HEK293 (cell line): Measurements from ENCODE around the gene NME1.
A peak's percentile ranks its signal among the peaks of the same experiment; 100 is the strongest.

Source experiments
- HOXA7 ChIP-seq: sonication (generic); formaldehyde crosslinking; IDR thresholded peaks from 2 replicates; pipeline ENCODE4 v1.8.1; 2022; ENCODE audit warnings: missing genetic modification reagents, borderline replicate concordance
- KLF7 ChIP-seq: fragments of 450-650 bp; formaldehyde crosslinking; IDR thresholded peaks from 2 replicates; pipeline ENCODE4 v1.5.1; 2016; ENCODE audit warnings: missing biosample characterization, missing genetic modification characterization, borderline replicate concordance
- KLF9 ChIP-seq: fragments of 450-650 bp; formaldehyde crosslinking; IDR thresholded peaks from 2 replicates; pipeline ENCODE4 v1.5.1; 2016; ENCODE audit warnings: missing biosample characterization, missing genetic modification characterization, low read depth
- SETDB1 ChIP-seq: IDR thresholded peaks from one replicate; pipeline ENCODE4 v1.6.1; 2017; ENCODE audit warnings: mild to moderate bottlenecking, low read length, moderate library complexity, mixed read lengths; ENCODE audit not compliant: insufficient read length
- SP7 ChIP-seq: fragments of 450-650 bp; formaldehyde crosslinking; IDR thresholded peaks from 2 replicates; pipeline ENCODE4 v1.5.1; 2016; ENCODE audit warnings: missing biosample characterization, missing genetic modification characterization
- ZBTB20 ChIP-seq: fragments of 450-650 bp; formaldehyde crosslinking; IDR thresholded peaks from 2 replicates; pipeline ENCODE4 v1.5.1; 2016; ENCODE audit warnings: missing biosample characterization, missing genetic modification characterization
- ZNF138 ChIP-seq: fragments of 450-650 bp; formaldehyde crosslinking; IDR thresholded peaks from 2 replicates; pipeline ENCODE4 v1.5.1; 2016; ENCODE audit warnings: missing biosample characterization, missing genetic modification characterization, borderline replicate concordance
- ZNF148 ChIP-seq: fragments of 450-650 bp; formaldehyde crosslinking; IDR thresholded peaks from 2 replicates; pipeline ENCODE4 v1.5.0; 2017; ENCODE audit warnings: missing biosample characterization, missing genetic modification characterization, borderline replicate concordance
- ZNF19 ChIP-seq: fragments of 450-650 bp; formaldehyde crosslinking; IDR thresholded peaks from 2 replicates; pipeline ENCODE4; 2016; ENCODE audit warnings: missing biosample characterization, missing genetic modification characterization, low read depth
- ZNF214 ChIP-seq: fragments of 450-650 bp; formaldehyde crosslinking; IDR thresholded peaks from 2 replicates; pipeline ENCODE4 v1.5.1; 2017; ENCODE audit warnings: missing biosample characterization, mild to moderate bottlenecking, missing genetic modification characterization, borderline replicate concordance
- ZNF335 ChIP-seq: fragments of 450-650 bp; formaldehyde crosslinking; conservative IDR thresholded peaks from 2 replicates; pipeline ENCODE4 v1.5.1; 2016; ENCODE audit warnings: missing biosample characterization, missing genetic modification characterization
- ZNF341 ChIP-seq: fragments of 450-650 bp; formaldehyde crosslinking; IDR thresholded peaks from 2 replicates; pipeline ENCODE4; 2016; ENCODE audit warnings: low read depth, missing biosample characterization, missing genetic modification characterization
- ZNF404 ChIP-seq: fragments of 450-650 bp; formaldehyde crosslinking; IDR thresholded peaks from 2 replicates; pipeline ENCODE4 v1.5.1; 2017; ENCODE audit warnings: missing biosample characterization, missing genetic modification characterization
- ZNF48 ChIP-seq: fragments of 450-650 bp; formaldehyde crosslinking; IDR thresholded peaks from 2 replicates; pipeline ENCODE4 v1.5.1; 2016; ENCODE audit warnings: missing biosample characterization, missing genetic modification characterization
- ZNF558 ChIP-seq: fragments of 450-650 bp; formaldehyde crosslinking; IDR thresholded peaks from 2 replicates; pipeline ENCODE4 v1.5.1; 2016; ENCODE audit warnings: missing biosample characterization, missing genetic modification characterization
- ZNF571 ChIP-seq: fragments of 450-650 bp; formaldehyde crosslinking; IDR thresholded peaks from 2 replicates; pipeline ENCODE4 v1.5.0; 2017; ENCODE audit warnings: missing biosample characterization, missing genetic modification characterization
- ZNF585B ChIP-seq: fragments of 450-650 bp; formaldehyde crosslinking; IDR thresholded peaks from 2 replicates; pipeline ENCODE4 v1.5.1; 2016; ENCODE audit warnings: missing biosample characterization, missing genetic modification characterization
- ZNF639 ChIP-seq: fragments of 450-650 bp; formaldehyde crosslinking; IDR thresholded peaks from 2 replicates; pipeline ENCODE4 v1.5.1; 2016; ENCODE audit warnings: missing biosample characterization, missing genetic modification characterization
- ZNF677 ChIP-seq: fragments of 450-650 bp; IDR thresholded peaks from 2 replicates; pipeline ENCODE4 v1.5.0; 2018; ENCODE audit warnings: missing biosample characterization, mild to moderate bottlenecking, missing genetic modification characterization, moderate library complexity
- ZSCAN23 ChIP-seq: fragments of 450-650 bp; formaldehyde crosslinking; IDR thresholded peaks from 2 replicates; pipeline ENCODE4 v1.5.1; 2016; ENCODE audit warnings: missing biosample characterization, missing genetic modification characterization
- TF ChIP-seq, protein P1 (sequence below): fragments of 450-650 bp; formaldehyde crosslinking; IDR thresholded peaks from 2 replicates; pipeline ENCODE4 v1.5.1; 2016; ENCODE audit warnings: missing biosample characterization, missing genetic modification characterization
- TF ChIP-seq, protein P2 (sequence below): fragments of 450-650 bp; formaldehyde crosslinking; IDR thresholded peaks from 2 replicates; pipeline ENCODE4 v1.5.1; 2016; ENCODE audit warnings: missing biosample characterization, missing genetic modification characterization
- TF ChIP-seq, protein P3 (sequence below): fragments of 450-650 bp; formaldehyde crosslinking; IDR thresholded peaks from 2 replicates; pipeline ENCODE4 v1.5.1; 2016; ENCODE audit warnings: missing biosample characterization, missing genetic modification characterization
- TF ChIP-seq, protein P4 (sequence below): fragments of 450-650 bp; formaldehyde crosslinking; IDR thresholded peaks from 2 replicates; pipeline ENCODE4 v1.5.1; 2016; ENCODE audit warnings: missing biosample characterization, missing genetic modification characterization

Gene NME1

GRCh38 chr17:51119415-51120356 lies 33.7 kb upstream of the NME1 start (continued):
- TF ChIP-seq, protein P1, sequence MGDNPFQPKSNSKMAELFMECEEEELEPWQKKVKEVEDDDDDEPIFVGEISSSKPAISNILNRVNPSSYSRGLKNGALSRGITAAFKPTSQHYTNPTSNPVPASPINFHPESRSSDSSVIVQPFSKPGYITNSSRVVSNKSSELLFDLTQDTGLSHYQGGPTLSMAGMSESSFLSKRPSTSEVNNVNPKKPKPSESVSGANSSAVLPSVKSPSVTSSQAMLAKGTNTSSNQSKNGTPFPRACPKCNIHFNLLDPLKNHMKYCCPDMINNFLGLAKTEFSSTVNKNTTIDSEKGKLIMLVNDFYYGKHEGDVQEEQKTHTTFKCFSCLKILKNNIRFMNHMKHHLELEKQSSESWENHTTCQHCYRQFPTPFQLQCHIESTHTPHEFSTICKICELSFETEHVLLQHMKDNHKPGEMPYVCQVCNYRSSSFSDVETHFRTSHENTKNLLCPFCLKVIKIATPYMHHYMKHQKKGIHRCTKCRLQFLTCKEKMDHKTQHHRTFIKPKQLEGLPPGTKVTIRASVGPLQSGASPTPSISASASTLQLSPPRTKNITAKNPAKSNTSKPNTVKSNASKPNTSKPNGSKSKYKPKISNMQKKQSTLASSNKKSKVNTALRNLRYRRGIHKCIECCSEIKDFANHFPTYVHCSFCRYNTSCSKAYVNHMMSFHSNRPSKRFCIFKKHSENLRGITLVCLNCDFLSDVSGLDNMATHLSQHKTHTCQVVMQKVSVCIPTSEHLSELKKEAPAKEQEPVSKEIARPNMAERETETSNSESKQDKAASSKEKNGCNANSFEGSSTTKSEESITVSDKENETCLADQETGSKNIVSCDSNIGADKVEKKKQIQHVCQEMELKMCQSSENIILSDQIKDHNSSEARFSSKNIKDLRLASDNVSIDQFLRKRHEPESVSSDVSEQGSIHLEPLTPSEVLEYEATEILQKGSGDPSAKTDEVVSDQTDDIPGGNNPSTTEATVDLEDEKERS (tag by site-specific recombination), result no peak
- TF ChIP-seq ZNF585B (no peak), SETDB1 (no peak), ZNF335 (tag by site-specific recombination) (peak; percentile 69), ZNF677 (tag by site-specific recombination) (no peak), ZNF404 (tag by site-specific recombination) (no peak), ZNF571 (no peak), ZNF639 (tag by site-specific recombination) (peak; percentile 42; the same call in 1 of the 2 replicates), ZNF148 (no peak), ZNF214 (tag by site-specific recombination) (no peak), HOXA7 (no peak), SP7 (tag by site-specific recombination) (peak; percentile 18; the same call in 1 of the 2 replicates), ZNF558 (no peak), ZNF19 (tag by site-specific recombination) (no peak), ZNF48 (tag by site-specific recombination) (no peak), KLF9 (no peak), ZSCAN23 (tag by site-specific recombination) (peak; percentile 42; the same call in 1 of the 2 replicates), ZNF138 (tag by site-specific recombination) (no peak), ZNF341 (tag by site-specific recombination) (peak; percentile 31), ZBTB20 (tag by site-specific recombination) (peak; percentile 69; the same call in 1 of the 2 replicates), KLF7 (tag by site-specific recombination) (no peak)
- TF ChIP-seq, protein P2, sequence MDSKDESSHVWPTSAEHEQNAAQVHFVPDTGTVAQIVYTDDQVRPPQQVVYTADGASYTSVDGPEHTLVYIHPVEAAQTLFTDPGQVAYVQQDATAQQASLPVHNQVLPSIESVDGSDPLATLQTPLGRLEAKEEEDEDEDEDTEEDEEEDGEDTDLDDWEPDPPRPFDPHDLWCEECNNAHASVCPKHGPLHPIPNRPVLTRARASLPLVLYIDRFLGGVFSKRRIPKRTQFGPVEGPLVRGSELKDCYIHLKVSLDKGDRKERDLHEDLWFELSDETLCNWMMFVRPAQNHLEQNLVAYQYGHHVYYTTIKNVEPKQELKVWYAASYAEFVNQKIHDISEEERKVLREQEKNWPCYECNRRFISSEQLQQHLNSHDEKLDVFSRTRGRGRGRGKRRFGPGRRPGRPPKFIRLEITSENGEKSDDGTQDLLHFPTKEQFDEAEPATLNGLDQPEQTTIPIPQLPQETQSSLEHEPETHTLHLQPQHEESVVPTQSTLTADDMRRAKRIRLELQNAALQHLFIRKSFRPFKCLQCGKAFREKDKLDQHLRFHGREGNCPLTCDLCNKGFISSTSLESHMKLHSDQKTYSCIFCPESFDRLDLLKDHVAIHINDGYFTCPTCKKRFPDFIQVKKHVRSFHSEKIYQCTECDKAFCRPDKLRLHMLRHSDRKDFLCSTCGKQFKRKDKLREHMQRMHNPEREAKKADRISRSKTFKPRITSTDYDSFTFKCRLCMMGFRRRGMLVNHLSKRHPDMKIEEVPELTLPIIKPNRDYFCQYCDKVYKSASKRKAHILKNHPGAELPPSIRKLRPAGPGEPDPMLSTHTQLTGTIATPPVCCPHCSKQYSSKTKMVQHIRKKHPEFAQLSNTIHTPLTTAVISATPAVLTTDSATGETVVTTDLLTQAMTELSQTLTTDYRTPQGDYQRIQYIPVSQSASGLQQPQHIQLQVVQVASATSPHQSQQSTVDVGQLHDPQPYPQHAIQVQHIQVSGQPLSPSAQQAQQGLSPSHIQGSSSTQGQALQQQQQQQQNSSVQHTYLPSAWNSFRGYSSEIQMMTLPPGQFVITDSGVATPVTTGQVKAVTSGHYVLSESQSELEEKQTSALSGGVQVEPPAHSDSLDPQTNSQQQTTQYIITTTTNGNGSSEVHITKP (tag by site-specific recombination), result peak; percentile 81
- TF ChIP-seq, protein P3, sequence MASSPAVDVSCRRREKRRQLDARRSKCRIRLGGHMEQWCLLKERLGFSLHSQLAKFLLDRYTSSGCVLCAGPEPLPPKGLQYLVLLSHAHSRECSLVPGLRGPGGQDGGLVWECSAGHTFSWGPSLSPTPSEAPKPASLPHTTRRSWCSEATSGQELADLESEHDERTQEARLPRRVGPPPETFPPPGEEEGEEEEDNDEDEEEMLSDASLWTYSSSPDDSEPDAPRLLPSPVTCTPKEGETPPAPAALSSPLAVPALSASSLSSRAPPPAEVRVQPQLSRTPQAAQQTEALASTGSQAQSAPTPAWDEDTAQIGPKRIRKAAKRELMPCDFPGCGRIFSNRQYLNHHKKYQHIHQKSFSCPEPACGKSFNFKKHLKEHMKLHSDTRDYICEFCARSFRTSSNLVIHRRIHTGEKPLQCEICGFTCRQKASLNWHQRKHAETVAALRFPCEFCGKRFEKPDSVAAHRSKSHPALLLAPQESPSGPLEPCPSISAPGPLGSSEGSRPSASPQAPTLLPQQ (tag by site-specific recombination), result no peak
- TF ChIP-seq, protein P4, sequence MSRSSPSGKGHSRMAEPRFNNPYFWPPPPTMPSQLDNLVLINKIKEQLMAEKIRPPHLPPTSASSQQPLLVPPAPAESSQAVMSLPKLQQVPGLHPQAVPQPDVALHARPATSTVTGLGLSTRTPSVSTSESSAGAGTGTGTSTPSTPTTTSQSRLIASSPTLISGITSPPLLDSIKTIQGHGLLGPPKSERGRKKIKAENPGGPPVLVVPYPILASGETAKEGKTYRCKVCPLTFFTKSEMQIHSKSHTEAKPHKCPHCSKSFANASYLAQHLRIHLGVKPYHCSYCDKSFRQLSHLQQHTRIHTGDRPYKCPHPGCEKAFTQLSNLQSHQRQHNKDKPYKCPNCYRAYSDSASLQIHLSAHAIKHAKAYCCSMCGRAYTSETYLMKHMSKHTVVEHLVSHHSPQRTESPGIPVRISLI (tag by site-specific recombination), result no peak
